GM21717 (cell line): ENCODE data around the gene INF2.
"Not testable (repeated sequence)": the region's sequence is repeated elsewhere in the genome, so short reads cannot be mapped to it uniquely, and the experiment has no call there.

Source experiments
- ATAC-seq: cut with Tn5 transposase; IDR thresholded peaks from one replicate; pipeline ENCODE4 v1.9.1; 2021; ENCODE audit warnings: mild to moderate bottlenecking, moderate library complexity; ENCODE audit not compliant: unreplicated experiment

Gene INF2

GRCh38 chr14:104656014-104656714 lies 33.3 kb upstream of the INF2 start:
- ATAC-seq = no peak

DNA sequence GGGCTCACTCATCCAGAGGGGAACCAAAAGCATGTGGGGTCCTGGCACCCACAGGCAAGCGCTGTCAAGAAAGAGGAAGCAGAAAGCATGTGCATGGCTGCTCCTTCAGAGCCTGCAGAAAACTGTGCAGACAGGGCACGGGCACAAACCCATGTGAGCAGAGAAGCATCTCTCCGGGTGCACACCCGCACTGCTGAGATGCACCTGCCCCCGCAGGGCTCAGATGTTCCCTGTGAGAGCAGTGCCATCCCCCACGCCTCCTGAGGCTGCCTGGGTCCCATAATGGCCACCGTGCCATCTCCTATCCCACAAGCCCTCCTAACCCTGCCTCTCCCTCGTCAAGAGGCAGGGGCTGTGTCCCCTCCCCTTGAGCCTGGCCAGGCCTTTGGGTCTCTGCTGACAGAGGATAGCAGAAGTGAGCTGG lies 32.3 kb upstream of the INF2 start:
- ATAC-seq = no peak

DNA sequence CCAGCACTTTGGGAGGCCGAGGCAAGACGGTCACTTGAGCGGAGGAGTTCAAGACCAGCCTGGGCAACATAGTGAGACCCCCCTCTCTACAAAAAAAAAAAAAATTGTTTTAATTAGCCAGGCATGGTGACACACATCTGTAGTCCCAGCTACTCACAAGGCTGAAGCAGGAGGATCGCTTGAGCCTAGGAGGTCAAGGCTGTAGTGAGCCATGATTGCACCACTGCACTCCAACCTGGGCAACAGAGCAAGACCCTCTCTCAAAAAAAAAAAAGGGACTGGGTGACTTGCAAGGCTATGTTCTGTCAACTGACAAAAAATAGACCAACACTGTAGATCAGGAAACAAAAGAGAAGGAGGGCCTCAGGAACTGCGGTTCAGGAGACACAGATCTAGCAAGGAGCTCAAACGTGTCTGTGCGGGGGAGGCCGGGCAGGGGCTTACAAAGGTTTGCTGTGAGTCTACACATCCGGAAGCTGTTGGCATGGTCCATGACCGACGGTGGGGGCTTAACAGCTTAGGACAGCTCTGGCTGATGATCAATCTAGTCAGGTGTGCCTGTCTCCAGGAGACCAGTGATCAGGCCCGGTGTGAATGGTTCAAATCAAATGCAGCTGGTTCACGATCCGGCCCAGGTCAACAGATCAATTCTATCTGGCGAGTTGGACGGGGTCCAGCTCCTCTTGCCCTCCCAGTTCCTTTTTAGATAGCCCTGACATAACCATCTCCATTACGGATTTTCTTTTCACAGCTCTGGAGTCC lies 31.7 kb upstream of the INF2 start:
- no peak for ATAC-seq

- ATAC-seq = no peak
These were observed 31.1 kb upstream of the INF2 start for GRCh38 chr14:104658325-104658712.

DNA sequence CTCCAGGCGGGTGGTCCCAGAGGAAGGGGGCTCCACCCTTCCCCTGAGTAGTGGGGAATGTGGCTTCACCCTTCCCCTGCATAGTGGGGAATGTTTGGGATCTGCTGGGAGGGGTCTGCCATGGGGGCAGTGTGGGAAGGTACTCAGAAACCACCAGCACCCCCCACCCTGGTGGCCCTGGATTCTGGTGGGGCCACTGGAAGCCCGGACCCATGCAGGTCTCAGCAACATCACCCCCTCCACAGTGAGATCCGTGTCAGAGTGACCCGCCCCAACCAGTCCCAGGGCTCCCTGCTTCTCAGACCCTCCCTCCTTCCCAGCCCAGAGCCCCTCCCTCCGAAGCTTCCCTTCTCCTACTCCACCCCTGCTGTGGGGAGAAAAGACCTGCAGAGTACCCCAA lies 30.3 kb upstream of the INF2 start:
- ATAC-seq = no peak

GRCh38 chr14:104659764-104660523 lies 29.5 kb upstream of the INF2 start:
- no peak for ATAC-seq

DNA sequence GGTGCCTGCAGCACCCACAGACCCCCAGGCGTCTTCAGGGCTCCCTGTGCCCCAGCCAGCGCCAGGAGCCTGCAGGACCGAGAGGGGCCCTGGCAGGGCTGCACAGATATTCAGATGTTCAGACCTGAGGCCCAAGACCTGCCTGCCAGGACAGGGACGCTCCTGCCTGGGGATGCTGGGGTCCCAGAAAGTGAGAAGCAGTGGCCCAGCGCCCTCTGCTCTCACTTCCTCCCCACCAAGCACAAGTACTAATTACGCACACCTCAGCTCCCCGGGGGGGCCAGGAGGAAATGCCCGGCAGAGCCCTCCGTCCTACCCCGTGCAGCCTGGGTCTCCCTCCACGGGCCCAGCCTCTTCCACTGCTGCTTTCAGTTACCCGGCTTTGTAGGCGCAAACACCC lies 28.8 kb upstream of the INF2 start:
- ATAC-seq = no peak

DNA sequence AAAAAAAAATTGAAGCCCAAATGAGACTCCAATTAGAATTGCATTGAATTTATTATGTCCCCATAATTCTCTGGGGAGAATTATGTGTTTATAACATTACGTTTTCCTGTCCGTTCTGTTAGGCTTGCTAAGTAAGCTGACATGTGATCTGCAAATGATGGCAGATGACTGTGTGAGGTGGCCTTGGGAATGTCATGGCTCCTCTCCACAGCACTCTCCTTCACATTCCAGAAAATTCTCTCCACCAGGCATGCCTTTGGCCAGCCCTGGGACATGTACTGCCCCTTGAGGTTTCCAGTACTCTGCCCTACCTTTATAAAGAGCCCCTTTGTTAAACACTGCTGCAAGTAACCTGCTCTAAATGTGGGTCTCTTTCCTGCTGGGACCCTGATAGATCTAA lies 28.3 kb upstream of the INF2 start:
- ATAC-seq = no peak

- ATAC-seq = not testable (repeated sequence)
These were observed 27.8 kb upstream of the INF2 start for GRCh38 chr14:104661528-104662157.

GRCh38 chr14:104662472-104662871 lies 26.9 kb upstream of the INF2 start:
- not testable (repeated sequence) for ATAC-seq

- no peak for ATAC-seq
These were observed 25.3 kb upstream of the INF2 start for GRCh38 chr14:104664107-104664506.

- no peak for ATAC-seq
These were observed 24.8 kb upstream of the INF2 start for GRCh38 chr14:104664588-104664987.

GRCh38 chr14:104665114-104665656 lies 24.2 kb upstream of the INF2 start:
- ATAC-seq = no peak

DNA sequence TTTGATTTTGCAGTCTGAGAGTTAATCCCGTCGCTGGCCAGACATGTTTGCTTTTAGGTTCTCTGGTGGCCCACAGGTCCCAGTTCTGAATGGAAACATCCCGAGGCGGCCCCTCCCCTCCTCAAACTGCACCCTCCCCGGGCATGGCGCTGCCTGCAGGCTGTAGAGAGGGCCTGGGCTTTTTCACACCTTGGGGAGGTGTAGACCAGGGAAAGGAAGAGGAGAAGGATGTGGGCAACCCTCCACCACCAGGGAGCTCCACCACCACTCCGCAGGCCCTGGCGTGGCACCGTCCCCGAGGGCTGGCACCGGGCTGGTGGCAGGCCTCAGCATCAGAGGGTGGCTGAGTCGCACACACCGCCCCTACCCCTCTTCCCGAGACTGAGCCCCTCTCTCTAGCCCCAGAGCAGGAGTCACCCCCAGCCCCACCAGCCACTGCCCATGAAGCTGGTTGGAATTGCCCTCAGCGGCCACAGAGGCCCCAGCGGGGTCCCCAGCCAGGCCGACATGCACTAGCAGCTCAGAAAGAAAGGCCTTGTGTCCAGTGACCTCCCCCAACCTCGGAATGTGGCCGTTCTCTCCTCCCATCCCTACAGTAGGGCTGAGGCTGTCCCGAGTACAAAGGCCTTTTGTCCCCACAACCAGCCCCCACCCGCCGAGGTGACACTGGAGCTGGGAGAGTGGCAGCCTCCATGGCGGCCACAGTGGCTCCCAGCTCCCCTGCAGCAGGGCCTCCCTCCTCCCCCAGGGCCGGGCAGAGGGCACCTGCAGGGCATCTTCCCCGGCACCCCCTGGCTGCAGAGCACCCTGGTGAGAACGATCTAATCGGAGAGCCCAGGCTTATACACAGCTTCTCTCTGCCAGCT lies 23.5 kb upstream of the INF2 start:
- no peak for ATAC-seq

DNA sequence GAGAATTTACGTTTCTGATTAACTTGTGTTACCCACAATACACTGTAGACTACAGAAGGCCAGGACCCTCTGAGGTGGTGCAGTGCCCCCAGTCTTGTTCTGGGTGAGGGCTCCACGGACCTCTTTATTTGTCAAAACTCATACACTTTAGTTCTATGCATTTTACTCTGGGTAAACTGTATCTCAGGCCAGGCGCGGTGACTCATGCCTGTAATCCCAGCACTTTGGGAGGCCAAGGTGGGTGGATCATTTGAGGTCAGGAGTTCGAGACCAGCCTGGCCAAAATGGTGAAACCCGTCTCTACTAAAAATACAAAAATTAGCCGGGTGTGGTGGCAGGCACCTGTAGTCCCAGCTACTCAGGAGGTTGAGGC lies 22.9 kb upstream of the INF2 start:
- not testable (repeated sequence) for ATAC-seq

GRCh38 chr14:104666981-104667380 lies 22.4 kb upstream of the INF2 start:
- no peak for ATAC-seq

GRCh38 chr14:104669697-104670096 lies 19.7 kb upstream of the INF2 start:
- ATAC-seq = no peak

- not testable (repeated sequence) for ATAC-seq
These were observed 18.0 kb upstream of the INF2 start for GRCh38 chr14:104671330-104671977.

DNA sequence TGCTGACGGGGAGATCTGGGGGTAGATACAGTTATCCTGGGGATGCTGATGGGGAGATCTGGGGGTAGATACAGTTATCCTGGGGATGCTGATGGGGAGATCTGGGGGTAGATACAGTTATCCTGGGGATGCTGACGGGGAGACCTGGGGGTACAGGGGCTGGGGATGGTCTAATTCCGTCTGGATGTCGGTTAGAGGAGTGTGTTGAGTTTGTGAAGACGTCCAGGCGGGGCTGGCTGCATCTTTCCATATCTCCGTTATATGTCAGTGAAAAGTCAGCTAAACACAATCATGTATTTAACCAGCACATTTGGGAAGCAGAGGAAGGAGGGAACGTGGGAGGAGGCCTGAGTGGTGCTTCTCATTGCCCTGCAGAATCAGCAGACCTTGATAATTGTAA lies 17.3 kb upstream of the INF2 start:
- ATAC-seq = not testable (repeated sequence)

DNA sequence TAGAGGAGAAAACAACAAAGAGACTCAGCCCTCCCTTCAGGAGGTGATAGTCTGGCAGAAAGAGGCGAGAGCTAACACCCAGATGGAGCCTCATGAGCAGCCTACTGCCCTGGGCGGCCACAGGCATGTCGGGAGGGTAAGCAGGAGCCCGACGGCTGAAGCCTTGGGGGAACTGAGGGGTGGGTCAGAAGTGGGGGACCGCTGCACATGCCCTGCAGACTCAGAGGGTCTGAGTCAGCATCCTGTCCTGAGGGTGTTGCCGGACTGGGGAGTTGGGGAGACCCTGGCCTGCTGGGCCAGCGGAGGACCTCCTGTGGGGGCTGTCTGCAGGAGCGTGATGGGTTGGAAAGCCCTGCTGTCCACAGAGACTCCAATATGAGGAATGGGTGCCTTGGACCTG lies 15.9 kb upstream of the INF2 start:
- no peak for ATAC-seq
